Measurements from ENCODE around the gene HUNK.

DNA sequence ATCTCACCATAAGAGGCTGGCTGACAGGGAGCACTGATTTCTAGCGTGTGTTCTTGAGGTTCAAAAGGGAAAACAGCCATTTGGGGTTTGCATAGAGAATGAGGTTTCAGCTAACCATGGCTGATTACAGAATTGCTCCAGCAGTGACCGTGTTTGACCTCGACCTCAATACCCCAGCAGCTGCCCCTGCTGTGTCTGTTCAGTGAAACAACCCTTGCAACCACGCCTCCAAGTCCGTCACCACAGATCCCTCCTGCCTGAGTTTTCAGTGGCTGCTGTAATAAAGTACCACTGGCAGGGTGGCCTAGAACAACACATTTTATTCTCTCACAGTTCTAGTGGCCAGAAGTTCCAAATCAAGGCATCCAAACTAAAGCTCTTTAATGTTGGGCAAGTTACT lies 147.7 kb downstream of the HUNK start:
- TF ChIP-seq, protein P1, sequence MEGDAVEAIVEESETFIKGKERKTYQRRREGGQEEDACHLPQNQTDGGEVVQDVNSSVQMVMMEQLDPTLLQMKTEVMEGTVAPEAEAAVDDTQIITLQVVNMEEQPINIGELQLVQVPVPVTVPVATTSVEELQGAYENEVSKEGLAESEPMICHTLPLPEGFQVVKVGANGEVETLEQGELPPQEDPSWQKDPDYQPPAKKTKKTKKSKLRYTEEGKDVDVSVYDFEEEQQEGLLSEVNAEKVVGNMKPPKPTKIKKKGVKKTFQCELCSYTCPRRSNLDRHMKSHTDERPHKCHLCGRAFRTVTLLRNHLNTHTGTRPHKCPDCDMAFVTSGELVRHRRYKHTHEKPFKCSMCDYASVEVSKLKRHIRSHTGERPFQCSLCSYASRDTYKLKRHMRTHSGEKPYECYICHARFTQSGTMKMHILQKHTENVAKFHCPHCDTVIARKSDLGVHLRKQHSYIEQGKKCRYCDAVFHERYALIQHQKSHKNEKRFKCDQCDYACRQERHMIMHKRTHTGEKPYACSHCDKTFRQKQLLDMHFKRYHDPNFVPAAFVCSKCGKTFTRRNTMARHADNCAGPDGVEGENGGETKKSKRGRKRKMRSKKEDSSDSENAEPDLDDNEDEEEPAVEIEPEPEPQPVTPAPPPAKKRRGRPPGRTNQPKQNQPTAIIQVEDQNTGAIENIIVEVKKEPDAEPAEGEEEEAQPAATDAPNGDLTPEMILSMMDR (conservative IDR thresholded peaks at IDR 0.05; ENCODE audit: low read depth, low read length): no peak
- TF ChIP-seq EZH2 (IDR thresholded peaks at IDR 0.05; ENCODE audit: borderline replicate concordance, low read depth, low read length, poor library complexity, severe bottlenecking): no peak
